ENCODE results near the gene SUMF2.
"Not testable (repeated sequence)": the region's sequence is repeated elsewhere in the genome, so short reads cannot be mapped to it uniquely, and the experiment has no call there.

SUMF2 gene

DNA sequence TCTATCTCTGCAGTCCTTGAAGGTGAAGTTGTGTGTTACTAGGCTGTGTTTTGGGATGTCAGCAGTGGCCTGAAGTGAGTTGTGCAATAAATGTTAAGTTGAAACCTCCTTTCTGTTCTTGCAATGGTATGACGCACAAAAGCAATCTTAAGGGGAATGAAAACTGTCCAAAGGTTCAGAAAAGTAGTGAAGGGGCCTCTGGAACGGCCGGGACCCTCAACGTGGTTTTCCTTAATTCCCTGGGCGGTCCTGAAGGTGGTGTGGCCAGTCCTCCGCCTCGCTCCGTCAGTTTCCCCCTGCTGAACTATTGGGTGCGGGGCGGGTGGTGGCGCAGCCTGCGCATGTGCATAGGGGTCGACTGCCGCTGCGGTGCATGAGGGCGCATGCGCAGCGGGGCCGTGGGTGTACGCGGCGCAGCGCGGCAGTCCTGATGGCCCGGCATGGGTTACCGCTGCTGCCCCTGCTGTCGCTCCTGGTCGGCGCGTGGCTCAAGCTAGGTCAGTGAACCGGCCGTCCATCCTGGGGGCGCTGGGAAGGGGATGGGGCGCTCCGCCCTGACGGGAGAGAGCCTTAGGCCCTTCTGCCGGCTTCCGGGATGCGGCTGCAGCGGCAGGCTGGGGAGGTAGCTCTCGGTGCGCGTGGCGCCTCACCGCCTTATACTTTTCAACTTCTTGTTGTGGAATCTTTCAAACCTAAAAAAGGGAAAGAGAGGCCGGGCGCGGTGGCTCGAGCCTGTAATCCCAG is at the start of gene SUMF2:
SUMF2 (plus strand) TSS at position 405 of the 744 bp plus-strand sequence; CDS start at position 431, 26 bp downstream.
- DNase-seq: peak; percentile 93

DNA sequence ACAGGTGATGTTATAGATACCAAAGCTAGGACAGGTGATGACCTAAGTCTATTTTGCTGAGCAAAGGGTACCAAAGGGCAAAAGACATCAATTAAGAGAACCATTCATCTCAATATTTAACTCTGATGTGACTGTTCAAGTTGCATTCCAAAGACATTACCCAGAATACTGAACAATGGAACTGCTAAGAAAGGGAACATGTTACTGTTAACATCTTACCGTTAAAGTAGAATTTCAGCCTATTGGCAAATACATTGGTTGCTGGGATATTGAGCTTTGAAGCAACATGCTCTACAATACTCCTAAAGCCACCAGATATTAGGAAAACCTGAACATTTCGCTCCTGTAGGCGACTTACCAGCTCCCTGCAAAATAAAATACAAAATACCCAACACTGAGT is 47.1 kb upstream of the SUMF2 start:
- DNase-seq: not testable (repeated sequence)

DNA sequence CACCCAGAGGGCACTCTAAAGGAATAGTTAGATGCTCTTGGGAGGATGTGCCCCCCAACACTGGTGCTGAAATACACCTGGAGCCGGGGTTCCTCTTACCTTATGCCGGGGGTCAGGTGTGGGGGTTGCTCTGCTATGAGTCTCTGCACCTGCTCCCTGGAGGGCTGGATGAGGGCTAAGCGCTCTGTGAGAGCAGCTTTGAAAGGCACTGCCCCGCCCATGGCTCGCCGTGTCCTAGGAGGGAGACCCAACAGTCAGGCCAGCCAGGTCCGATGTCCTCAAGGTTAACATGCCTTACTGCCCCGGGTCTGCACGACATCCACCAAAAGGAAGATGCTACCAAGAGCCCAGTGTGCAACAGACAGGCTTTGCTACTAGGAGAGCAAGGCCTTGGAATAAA is 44.6 kb upstream of the SUMF2 start:
- DNase-seq: no peak

DNA sequence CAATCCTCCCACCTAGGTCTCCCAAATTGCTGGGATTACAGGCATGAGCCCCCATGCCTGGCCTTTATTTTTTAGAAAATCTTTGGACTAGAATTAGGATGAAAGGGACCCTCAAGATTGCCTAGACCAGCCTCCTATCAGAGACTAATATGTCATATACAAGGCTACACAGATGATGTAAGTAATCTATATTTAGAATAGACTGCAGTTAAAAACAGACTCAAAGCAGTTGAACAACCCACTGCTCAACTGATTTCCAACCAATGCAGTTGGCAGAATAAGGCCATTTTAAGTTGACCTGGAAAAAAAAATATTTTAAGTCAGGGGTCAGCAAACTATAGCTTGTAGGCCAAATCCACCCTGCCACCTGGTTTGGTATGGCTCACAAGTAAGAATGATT is 40.6 kb upstream of the SUMF2 start:
- no peak for DNase-seq

DNA sequence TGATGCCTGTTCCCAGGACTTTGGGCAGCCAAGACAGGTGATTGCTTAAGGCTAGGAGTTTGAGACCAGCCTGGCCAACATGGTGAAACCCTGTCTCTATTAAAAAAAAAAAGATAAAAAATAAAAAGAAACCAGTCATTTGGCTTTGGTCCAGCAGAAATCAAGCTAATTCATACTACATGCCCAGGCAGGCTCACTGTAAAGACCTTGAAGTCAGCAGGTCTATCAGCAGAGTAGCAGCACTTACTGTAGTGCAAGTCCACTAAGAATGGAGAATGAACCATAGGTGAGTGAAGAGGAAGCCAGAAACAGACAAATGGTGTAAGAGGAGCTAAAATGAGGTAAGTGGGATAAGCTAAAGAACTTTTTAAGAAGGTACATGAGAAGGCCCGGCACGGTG is 37.5 kb upstream of the SUMF2 start:
- DNase-seq: no peak

DNA sequence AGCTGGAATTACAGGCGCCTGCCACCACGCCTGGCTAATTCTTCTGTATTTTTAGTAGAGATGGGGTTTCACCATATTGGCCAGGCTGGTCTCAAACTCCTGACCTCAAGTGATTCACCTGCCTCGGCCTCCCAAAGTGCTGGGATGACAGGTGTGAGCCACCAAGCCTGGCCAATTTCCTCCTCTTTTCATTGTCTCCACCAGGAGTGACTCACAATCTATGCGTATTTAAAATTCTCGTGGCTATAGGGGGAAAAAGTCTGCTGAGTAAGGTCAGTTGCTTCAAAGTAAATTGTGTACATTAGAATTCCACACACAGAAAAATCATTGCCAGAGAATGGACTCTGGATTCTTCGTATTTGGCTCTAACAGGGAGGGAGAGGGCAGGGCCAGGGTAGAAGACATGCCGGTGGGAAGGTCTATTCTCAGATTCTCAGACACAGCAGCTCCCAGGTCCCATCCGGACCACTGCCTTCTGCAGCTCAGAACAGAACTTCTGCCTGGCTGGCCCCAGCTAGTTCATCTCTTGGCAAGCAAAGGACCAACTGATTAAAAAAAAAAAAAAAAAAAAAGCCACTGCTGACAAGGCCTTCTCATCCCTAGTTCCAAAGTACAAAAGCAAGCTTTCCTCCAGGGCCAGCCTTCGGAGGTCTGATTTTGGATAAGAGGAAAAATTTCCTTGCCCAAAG is 35.0 kb upstream of the SUMF2 start:
- no peak for DNase-seq

DNA sequence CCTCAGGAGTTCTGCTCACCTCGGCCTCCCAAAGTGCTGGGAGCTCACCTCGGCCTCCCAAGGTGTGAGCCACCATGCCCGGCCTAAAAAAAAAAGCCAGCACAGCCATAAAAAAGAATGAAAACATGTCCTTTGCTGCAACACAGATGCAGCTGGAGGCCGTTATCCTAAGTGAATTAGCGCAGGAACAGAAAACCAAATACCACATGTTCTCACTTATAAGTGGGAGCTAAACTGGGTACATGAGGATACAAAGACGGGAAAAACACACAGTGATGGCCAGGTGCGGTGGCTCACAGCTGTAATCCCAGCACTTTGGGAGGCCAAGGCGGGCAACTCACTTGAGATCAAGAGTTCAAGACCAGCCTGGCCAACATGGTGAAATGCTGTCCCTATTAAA is 33.7 kb upstream of the SUMF2 start:
- DNase-seq: no peak

DNA sequence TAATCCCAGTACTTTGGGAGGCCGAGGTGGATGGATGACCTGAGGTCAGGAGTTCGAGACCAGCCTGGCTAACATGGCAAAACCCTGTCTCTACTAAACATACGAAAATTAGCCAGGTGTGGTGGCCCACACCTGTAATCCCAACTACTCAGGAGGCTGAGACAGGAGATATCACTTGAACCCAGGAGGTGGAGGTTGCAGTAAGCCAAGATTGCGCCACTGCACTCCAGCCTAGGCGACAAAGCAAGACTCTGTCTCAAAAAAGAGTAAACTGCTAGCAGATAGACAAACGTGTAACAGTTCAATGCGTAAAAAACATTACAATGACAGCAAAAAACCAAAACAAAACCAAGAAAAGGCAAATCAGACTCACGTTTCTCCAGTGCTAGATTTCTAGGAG is 32.5 kb upstream of the SUMF2 start:
- not testable (repeated sequence) for DNase-seq

DNA sequence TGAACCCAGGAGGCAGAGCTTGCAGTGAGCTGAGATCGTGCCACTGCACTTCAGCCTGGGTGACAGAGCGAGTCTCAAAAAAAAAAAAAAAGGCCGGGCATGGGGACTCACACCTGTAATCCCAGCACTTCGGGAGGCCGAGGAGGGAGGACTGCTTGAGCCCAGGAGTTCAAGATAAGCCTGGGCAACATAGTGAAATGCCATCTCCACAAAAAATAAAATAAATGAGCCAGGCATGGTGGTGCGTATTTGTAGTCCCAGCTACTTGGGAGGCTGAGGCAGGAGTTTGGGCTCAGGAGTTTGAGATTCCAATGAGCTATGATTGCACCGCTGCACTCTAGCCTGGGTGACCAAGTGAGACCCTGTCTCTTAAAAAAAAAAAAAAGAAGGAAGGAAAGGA is 31.5 kb upstream of the SUMF2 start:
- not testable (repeated sequence) for DNase-seq

DNA sequence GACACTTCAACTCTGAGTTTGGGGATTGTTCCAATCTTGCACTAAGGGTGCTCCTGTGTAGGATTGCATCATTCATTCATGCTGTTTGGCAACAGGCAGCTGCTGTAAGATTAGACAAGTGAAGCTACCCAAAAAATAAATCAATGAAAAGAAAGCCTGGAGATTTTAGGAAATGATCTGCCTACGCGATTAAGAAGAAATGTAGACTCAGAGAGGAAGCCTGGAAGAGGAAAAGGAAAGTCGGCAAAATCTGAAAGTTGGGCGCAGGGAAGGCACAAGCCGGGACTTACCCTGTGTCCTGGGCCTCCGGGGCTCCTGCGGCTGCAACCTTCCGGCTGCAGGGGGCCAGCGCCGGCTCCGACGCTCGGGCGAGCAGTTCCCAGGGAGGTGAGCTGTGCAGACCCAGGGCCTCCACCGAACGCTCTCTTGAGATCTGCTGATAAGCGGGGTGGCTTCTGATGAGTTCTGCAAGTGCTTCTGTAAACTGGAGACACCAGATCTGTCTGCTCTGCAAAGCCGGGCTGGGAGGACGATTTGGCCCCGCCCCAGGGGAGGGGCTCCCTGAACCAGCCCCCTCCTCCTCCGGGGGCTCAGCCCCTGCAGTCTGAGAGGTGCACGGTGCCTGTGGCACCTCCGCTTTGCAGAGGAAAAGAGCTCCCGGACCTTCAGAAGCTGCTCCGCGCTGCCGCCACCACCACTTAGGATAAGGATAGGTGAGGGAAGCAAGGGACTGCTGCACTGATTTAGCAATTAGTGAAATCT is 30.2 kb upstream of the SUMF2 start:
- peak; percentile 81 for DNase-seq

DNA sequence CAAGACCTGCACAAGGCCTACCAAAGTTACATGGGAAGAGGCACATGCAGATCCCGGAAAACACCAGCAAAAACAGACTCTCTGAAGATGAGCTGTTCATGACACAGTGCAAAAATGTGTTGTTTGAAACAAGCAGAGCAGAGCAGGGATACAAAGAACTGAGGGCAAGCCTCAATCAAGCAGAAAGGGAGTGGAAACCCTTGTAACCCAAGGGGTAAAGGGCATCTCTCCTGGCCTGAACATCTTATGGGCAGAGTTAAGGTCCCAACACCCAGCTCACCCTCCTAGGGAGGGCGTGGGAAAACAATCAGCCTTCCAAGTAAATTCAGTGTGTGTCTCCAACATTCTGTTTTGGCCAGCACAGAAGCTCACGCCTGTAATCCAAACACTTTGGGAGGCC is 23.4 kb upstream of the SUMF2 start:
- DNase-seq: no peak

DNA sequence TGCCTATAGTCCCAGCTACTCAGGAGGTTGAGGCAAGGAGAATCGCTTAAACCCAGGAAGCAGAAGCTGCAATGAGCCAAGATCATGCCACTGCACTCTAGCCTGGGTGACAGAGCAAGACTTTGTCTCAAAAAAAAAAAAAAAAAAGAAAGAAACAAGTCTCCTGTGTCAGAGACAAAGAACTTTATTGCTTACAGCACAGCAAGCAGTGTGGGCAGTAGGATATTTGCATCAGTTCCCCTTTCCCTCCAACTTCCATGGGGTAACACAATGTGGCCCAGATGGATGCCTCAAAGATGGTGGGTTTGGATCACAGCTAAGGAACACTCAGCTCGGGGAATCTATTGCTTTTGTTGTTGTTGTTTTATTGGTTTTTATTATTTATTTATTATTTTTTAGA is 18.3 kb upstream of the SUMF2 start:
- not testable (repeated sequence) for DNase-seq

DNA sequence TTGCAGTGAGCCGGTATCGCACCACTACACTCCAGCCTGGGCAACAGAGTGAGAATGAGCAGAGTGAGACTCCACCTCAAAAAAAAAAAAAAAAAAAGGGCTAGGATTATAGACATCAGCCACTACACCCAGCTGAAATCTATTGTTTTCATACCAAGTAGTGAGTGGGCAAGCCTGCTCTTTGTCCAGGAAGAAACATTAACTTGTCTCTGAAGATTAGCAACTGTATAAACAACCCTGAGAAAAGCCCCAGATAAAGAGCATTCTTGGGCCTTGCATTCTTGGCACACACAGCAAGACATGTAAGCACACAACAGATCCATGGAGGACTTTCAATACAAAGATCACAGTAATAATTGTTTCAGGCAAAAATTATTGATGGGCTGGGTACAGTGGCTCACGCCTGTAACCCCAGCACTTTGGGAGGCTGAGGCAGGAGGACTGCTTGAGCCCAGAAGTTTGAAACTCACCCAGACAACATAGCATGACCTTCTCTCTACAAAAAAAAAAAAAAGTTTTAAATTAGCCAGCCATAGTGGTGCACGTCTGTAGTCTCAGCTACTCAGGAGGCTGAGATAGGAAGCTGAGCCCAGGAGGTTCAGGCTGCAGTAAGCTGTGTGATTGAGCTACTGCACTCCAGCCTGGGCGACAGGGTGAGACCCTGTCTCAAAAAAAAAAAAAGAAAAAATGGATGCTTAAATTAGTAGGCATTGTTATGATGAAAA is 17.2 kb upstream of the SUMF2 start:
- no peak for DNase-seq

DNA sequence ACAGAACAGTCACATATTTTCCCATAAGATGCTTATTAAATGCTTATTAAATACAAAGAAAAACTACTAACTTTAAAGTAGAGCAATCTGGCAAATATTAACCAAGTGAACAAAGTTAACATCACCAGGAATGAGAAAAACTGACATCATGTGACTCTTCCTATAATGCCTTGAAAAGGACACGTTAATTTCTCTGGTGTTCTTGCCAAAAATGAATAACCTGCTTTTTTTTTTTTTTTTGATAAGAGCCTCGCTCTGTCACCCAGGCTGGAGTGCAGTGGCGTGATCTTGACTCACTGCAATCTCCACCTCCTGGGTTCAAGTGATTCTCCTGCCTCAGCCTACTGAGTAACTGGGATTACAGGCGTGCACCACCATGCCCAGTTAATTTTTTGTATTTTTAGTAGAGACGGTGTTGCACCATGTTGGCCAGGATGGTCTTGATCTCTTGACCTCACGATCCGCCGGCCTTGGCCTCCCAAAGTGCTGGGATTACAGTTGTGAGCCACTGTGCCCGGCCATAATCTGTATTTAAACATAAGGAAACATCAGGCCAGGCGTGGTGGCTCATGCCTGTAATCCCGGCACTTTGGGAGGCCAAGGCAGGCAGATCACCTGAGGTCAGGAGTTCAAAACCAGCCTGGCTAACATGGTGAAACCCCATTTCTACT is 16.5 kb upstream of the SUMF2 start:
- DNase-seq: not testable (repeated sequence)

DNA sequence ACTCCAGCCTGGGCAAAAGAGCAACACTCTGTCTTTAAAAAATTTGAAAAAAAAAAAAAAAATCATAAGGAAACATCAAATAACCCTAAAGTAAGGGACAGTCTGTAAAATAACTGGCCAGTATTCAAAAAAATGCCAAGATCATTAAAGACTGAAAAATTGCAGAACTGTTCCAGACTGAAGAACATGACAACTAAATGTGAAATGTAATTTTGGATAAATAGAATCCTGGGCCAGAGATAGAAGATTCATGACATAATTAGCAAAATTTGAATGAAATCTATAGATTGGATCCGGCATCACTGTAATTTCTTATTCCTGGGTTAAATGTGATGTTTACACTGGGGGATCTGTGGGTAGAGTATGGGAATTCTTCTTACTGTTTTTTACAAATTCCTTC is 15.8 kb upstream of the SUMF2 start:
- DNase-seq: no peak

DNA sequence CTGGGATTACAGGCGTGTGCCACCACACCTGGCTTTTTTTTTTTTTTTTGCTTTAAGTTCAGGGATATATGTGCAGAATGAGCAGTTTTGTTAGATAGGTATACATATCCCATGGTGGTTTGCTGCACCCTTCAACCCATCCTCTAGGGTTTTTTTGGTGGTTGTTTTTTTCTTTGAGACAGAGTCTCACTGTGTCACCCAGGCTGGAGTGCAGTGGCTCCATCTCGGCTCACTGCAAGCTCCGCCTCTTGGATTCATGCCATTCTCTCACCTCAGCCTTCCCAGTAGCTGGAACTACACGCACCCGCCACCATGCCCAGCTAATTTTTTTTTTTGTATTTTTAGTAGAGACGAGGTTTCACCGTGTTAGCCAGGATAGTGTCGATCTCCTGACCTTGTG is 15.3 kb upstream of the SUMF2 start:
- not testable (repeated sequence) for DNase-seq

DNA sequence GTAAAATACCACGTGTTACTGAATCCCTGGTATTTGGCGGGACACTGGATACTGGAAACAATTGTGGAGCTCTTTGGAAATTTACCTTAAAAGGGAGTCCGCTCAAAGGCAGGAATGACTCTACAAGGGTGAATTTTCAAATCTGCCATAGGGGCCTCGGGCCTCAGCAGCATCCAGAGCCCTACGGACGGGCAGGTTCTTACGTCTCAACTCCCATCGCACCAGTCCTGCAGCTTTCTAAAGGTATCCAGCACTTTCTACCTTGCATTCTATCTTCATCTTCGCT is 13.1 kb upstream of the SUMF2 start:
- DNase-seq: no peak

DNA sequence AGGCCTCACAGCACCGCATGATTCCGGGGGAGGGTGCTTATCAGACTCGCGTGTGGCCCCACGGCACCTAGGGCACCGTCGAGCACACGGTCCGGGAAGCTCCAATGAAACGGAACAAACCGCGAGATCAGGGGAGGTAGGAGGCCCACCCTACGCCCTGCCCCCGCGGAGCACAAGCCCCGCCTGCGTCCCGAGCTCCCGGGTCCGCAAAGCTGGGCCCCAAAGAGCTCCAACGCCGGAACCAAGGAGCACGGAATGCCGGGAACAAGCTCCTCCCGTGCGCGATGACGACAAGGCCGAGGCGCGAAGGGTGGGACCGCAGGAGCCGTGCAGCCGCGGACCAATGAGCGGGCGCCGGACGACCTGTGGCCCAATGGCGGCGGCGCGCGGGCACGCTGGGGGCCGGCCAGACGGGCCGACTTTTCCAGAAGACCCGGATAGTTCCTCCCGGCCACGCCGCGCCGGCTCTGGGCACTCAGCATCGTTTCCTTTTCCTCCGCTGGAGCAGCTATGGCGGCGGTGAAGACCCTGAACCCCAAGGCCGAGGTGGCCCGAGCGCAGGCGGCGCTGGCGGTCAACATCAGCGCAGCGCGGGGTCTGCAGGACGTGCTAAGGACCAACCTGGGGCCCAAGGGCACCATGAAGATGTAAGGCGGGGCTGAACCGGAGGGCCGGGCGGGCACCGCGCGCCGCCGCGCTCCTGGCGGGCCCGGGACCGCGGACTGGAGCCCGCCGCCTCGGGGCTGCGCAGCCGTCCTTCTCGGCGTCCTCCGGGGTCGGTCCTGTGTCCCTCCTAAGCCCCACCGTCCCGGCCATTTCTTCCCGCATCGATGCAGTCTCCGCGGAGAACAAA is 12.5 kb upstream of the SUMF2 start, which contains the start of the genes CCT6A and PSPH:
CCT6A (plus strand) TSS at position 427 of the 853 bp plus-strand sequence; CDS start at position 511, 84 bp downstream.
PSPH (minus strand) TSS at position 106 of the 853 bp plus-strand sequence. CDS start 30,232 bp downstream, outside the sequence.
- DNase-seq: peak; percentile 90

DNA sequence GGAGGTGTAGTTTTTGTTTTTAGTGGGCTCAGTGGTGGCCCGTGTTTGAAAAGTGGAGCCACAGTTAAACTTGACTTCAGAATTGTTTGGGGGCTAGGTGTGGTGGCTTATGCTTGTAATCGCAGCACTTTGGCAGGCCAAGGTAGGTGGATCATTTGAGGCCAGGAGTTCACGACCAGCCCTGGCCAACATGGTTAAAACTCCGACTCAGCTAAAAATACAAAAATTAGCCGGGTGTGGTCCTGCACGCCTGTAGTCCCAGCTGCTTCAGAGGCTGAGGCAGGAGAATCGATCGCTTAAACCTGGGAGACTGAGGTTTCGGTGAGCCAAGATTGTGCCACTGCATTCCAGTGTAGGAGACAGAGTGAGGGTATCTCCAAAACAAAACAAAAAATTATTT is 10.7 kb upstream of the SUMF2 start:
- DNase-seq: no peak

DNA sequence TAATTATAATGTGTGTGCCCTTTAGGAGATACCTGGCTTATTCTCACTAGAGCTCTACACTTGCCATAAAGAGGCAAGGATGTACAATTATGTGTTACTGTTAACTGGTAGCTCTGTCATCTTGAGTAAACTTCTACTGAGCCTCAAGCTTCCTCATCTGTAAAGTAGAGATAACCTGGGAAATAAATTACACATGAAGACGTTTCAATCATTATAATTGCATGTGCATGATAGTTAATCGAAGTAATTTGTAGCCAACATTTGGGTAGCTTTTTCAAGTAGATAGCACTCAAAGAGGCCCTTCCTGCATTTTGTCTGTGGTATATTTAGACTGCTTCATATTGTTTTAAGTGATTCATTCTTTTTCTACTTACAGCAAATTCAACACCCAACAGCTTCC is 10.1 kb upstream of the SUMF2 start:
- no peak for DNase-seq

DNA sequence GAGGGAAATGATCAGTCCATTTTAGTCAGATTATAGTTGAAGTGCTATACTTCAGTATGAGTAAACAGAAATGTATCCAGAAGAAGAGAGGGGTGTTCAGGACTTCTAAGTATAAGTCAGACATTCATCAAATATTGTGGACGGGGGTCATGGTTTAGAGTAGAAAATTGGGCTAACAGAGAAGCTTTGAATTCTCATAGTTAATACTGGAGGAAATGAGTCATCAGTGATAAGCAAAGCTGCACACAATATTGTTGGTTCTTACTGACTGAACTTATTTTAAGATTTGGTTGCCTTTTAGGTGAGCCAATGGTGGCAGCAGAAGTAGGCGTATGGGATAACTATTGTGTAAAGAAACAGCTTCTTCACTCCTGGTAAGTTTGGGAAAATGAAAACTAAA is 1.7 kb upstream of the SUMF2 start:
- no peak for DNase-seq

DNA sequence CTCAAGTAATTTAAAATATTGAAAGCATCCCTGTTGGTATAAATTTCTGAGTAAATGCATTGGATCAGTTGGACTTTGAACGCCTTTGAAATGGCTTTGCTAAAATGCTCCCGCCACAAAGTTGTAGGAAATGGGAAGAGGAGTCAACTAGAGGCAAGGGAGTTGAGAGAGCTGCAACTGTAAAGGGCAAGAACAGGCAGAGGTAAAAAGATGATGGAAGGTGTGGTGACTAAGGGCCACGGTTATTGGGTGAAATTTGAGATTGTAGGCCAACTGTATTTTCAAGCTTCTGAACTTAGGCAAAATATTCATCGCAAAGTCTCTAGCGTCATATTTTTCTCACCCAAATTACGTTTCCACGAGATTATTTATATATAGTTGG is 595 bp upstream of the SUMF2 start:
- no peak for DNase-seq
